Stimulated activated naive CD8-positive, alpha-beta T cell treated with anti-CD3 and anti-CD28 coated beads, Interleukin-15, amount 100 ng/mL, for 72 hours (primary cell): ENCODE measurements around the gene PASK.
"Not testable (repeated sequence)": the region's sequence is repeated elsewhere in the genome, so short reads cannot be mapped to it uniquely, and the experiment has no call there.

ENCODE experiments used
- ATAC-seq: fragments of 150-1000 bp; cut with Tn5 transposase; 2 replicates; pipeline ENCODE4 v1.10.0; 2021; ENCODE audit warnings: mild to moderate bottlenecking, moderate library complexity
- DNase-seq, 2 donors: peaks; one replicate each; pipeline ENCODE4 v3.0.0; 2021 to 2022
- H3K27ac Mint-ChIP-seq, 2 donors: one replicate each; pipeline ENCODE4 v1.8.0; 2022; ENCODE audit warnings: mild to moderate bottlenecking in 2 of 2, mixed read lengths in 2 of 2, moderate library complexity in 2 of 2
- H3K27me3 Mint-ChIP-seq: one replicate; pipeline ENCODE4 v1.8.0; 2022; ENCODE audit warnings: mixed read lengths
- H3K4me1 Mint-ChIP-seq: one replicate; pipeline ENCODE4 v1.8.0; 2022; ENCODE audit warnings: mild to moderate bottlenecking, mixed read lengths
- H3K4me3 Mint-ChIP-seq, 2 donors: one replicate each; pipeline ENCODE4 v1.8.0; 2022; ENCODE audit warnings: mild to moderate bottlenecking in 2 of 2, mixed read lengths in 2 of 2, moderate library complexity in 1 of 2
- H3K9me3 Mint-ChIP-seq, 2 donors: one replicate each; pipeline ENCODE4 v1.8.0; 2022; ENCODE audit warnings: mixed read lengths in 2 of 2

The PASK gene

GRCh38 chr2:241148891-241149674 is at the start of gene PASK:
PASK (minus strand) TSS chr2:241149472; CDS start chr2:241143032, 6,440 bp downstream.
- Mint-ChIP-seq H3K4me3 (peak within 1 kb of the TSS; percentile 85 to 96), H3K9me3 (no peaks in the 10 kb centered on the region), H3K27ac (peak within 1 kb of the TSS; percentile 92 to 93), H3K27me3 (no peaks in the 10 kb centered on the region), H3K4me1 (peaks cover 49% of the 10 kb centered on the region)
- peak; percentile 94 to 97 for DNase-seq
- peak; percentile 91 for ATAC-seq

GRCh38 chr2:241198381-241199279 is 49.4 kb upstream of the PASK start:
- Mint-ChIP-seq H3K4me3 (no peak overlapping the region), H3K27ac (no peak overlapping the region), H3K9me3 (no peaks in the 10 kb centered on the region), H3K27me3 (no peaks in the 10 kb centered on the region), H3K4me1 (peaks cover 5% of the 10 kb centered on the region)
- no peak for ATAC-seq
- no peak for DNase-seq

- Mint-ChIP-seq H3K9me3 (no peaks in the 10 kb centered on the region), H3K4me3 (no peak overlapping the region), H3K27me3 (no peaks in the 10 kb centered on the region), H3K4me1 (peaks cover 5% of the 10 kb centered on the region), H3K27ac (no peak overlapping the region)
- DNase-seq, result no peak
- ATAC-seq, result no peak
These were observed 48.7 kb upstream of the PASK start for GRCh38 chr2:241197947-241198346.

DNA sequence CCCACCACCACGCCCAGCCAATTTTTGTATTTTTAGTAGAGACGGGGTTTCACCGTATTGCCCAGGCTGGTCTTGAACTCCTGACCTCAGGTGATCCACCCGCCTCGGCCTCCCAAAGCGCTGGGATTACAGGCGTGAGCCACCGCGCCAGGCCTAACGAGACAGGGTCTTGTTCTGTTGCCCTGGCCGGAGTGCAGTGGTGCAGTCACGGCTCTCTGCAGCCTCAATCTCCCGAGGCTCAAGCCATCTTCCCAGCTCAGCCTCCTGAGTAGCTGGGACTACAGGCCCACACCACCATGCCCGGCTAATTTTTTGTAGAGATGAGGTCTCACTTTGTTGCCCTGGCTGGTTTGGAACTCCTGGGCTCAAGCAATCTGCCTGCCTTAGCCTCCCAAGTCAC is 48.0 kb upstream of the PASK start:
- not testable (repeated sequence) for H3K9me3 Mint-ChIP-seq, ATAC-seq, H3K4me3 Mint-ChIP-seq, H3K27ac Mint-ChIP-seq, DNase-seq, H3K4me1 Mint-ChIP-seq, H3K27me3 Mint-ChIP-seq

DNA sequence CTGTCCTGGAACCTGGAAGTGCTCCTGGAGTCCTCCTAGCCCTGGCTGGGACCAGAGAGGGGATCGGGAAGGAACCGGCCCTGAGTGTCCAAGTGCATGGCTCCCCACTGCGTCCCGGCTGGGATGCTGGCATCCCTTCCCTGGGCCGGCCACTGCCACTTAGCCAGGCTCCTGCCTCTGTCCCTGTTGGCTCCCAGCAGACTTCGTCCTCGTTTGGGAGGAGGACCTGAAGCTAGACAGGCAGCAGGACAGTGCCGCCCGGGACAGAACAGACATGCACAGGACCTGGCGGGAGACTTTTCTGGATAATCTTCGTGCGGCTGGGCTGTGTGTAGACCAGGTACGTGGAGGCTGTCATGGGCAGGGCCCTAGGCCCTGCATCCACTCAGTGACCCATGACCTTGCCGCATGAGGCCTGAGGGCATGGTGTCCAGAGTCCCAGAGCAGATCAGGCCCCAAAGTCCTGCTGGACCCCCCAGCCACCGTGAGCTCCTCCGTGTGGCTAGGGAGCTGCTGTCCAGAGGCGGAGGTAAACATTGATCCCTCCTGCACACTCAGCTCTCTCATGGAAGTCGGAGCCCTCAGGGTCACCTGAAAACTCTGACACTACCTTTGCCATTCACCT is 46.3 kb upstream of the PASK start:
- ATAC-seq (no peak), DNase-seq (no peak)
- H3K27me3 Mint-ChIP-seq, result no peaks in the 10 kb centered on the region
- no peaks in the 10 kb centered on the region for H3K9me3 Mint-ChIP-seq
- H3K4me3 Mint-ChIP-seq, result no peak overlapping the region
- H3K27ac Mint-ChIP-seq, result no peak overlapping the region
- no peaks in the 10 kb centered on the region for H3K4me1 Mint-ChIP-seq

DNA sequence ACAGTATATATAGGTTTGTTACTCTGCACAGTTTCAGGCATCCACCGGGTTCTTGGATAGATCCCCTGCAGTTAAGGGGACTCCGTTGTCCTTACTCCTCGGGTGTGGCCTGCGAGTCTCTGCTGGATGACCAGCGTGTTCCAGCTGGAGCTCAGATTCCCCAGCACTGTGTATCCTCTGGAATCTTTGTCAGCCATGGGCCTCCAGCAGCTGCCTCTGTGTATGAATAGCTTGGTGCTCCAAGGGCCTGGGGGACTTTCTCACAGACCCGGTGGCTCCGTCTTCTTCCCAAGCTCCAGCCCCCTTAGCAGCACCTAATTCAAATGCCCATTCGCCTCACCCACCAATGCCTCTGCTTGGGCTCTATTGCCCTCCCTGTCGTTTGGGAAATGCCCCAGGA is 45.5 kb upstream of the PASK start:
- no peak for ATAC-seq
- H3K9me3 Mint-ChIP-seq, result no peaks in the 10 kb centered on the region
- H3K4me1 Mint-ChIP-seq, result no peaks in the 10 kb centered on the region
- no peaks in the 10 kb centered on the region for H3K27me3 Mint-ChIP-seq
- H3K27ac Mint-ChIP-seq, result no peak overlapping the region
- H3K4me3 Mint-ChIP-seq, result no peak overlapping the region
- no peak for DNase-seq

- H3K9me3 Mint-ChIP-seq, result no peaks in the 10 kb centered on the region
- ATAC-seq, result no peak
These were observed 44.0 kb upstream of the PASK start for GRCh38 chr2:241193271-241193670.

DNA sequence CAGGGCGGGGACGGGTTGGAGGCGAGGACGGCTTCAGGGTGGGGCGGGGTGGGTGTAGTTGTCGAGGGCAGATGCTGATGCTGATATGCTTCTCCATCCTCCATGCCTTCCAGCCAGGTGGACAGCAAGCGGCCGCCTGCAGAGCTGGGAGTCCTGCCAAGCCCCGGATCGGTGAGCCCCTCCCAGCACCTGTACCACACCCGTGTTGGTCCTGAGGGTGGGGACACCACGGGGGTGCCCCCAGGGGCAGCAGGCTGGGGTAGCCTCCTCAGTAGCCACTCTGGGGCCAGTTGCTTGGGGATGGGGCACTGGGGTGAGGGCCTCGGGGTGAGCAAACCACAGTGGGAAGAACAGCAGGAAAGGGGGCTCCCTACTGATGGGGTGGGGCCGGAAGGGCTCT is 41.8 kb upstream of the PASK start:
- no peak for ATAC-seq
- no peak overlapping the region for H3K27ac Mint-ChIP-seq
- no peaks in the 10 kb centered on the region for H3K9me3 Mint-ChIP-seq
- no peaks in the 10 kb centered on the region for H3K27me3 Mint-ChIP-seq
- DNase-seq, result no peak
- H3K4me1 Mint-ChIP-seq, result no peaks in the 10 kb centered on the region
- no peak overlapping the region for H3K4me3 Mint-ChIP-seq

More at GRCh38 chr2:241193271-241193670, 44.0 kb upstream of the PASK start:
- Mint-ChIP-seq H3K4me3 (no peak overlapping the region), H3K27ac (no peak overlapping the region), H3K27me3 (no peaks in the 10 kb centered on the region), H3K4me1 (no peaks in the 10 kb centered on the region)
- no peak for DNase-seq

DNA sequence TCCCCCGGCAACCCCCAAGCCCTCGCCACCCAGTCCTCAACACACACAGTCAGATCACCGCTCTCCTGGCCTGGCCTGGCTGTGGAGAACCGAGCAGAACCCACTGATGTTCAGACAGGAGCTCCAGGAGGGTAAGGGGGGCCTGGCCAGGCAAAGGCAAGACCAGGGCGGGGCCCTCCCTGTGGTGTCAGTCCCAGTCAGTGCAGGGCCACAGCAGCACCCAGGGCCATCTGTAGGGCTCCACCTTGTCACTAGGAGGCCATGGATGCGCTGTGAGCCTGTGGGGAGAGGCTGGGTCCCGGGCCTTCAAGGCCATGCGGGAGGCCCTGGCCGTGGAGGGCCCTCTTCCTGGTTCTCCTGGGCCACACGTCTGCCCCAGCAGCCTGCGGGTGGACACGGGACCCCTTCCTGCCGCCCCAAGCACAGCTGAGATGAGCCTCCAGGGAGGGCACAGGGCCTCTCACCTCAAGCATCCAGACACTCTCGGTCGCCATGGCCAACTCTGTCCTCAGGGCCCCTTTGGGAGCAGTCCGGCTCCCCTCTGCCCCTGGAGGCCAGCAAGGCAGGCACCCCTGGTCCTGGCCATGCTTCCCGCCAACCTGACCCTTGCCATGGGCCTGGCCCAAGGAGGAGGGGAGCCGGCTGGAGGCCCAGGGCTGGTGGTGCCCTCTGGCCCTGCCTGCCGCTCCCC is 41.2 kb upstream of the PASK start:
- Mint-ChIP-seq H3K4me3 (no peak overlapping the region), H3K27ac (peak overlapping the region in 1 of 2 donors; percentile 49), H3K9me3 (no peaks in the 10 kb centered on the region), H3K27me3 (no peaks in the 10 kb centered on the region), H3K4me1 (no peaks in the 10 kb centered on the region)
- DNase-seq, result no peak
- peak; percentile 42 for ATAC-seq

DNA sequence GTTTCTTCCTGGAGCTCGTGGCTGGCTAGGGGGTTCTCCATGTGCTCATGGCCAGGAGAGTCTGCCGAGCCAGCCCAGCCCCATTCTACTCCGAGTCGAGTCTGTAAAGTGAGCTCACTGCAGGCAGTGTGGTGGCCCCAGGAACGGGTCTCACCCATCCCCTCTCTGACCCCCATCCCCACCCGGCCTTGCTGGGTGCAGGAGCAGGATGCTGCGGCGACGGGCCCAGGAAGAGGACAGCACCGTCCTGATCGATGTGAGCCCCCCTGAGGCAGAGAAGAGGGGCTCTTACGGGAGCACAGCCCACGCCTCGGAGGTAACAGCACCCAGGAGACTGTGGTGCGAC is 40.6 kb upstream of the PASK start:
- Mint-ChIP-seq H3K9me3 (no peaks in the 10 kb centered on the region), H3K4me1 (no peaks in the 10 kb centered on the region), H3K27me3 (no peaks in the 10 kb centered on the region), H3K27ac (no peak overlapping the region), H3K4me3 (no peak overlapping the region)
- DNase-seq (no peak), ATAC-seq (peak; percentile 5)

DNA sequence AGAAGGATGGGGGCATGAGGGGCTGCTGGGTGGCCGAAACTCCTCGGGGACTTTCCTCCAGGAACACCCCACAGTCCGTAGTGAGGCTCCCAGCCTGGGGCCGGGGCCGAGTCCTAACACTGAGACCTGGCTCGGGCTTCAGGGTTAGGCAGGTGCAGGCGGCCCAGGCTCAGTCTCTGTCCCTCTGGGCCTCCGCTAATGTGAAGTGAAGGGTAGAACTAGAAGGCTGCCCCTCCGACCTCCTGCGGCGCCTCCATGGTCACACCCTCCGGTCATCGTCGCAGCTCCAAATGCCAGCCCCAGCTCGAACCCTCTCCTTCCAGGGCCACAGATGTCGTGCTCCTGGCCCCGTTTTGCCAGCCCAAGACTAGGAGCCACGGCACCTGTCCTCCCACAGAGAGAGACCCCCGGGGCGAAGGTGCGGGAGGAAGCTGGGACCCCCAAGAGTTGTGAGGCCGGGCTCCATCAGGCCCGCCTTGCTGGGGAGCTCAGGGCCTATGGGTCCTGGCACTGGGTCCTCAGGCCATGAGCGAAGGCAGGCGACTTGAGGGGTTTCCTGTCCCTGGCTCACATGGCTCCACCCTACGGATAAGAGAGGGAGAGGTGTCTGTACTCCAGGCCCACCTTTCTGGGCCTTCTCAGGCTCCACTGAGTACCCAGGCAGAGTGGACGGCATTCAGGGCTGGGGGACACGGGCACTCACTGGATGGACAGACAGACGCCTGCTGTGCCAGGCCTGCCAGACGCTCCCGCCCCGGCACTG is 40.0 kb upstream of the PASK start:
- no peaks in the 10 kb centered on the region for H3K9me3 Mint-ChIP-seq
- H3K4me1 Mint-ChIP-seq, result no peaks in the 10 kb centered on the region
- H3K4me3 Mint-ChIP-seq, result no peak overlapping the region
- no peak overlapping the region for H3K27ac Mint-ChIP-seq
- H3K27me3 Mint-ChIP-seq, result no peaks in the 10 kb centered on the region
- DNase-seq (no peak), ATAC-seq (peak; percentile 24)

DNA sequence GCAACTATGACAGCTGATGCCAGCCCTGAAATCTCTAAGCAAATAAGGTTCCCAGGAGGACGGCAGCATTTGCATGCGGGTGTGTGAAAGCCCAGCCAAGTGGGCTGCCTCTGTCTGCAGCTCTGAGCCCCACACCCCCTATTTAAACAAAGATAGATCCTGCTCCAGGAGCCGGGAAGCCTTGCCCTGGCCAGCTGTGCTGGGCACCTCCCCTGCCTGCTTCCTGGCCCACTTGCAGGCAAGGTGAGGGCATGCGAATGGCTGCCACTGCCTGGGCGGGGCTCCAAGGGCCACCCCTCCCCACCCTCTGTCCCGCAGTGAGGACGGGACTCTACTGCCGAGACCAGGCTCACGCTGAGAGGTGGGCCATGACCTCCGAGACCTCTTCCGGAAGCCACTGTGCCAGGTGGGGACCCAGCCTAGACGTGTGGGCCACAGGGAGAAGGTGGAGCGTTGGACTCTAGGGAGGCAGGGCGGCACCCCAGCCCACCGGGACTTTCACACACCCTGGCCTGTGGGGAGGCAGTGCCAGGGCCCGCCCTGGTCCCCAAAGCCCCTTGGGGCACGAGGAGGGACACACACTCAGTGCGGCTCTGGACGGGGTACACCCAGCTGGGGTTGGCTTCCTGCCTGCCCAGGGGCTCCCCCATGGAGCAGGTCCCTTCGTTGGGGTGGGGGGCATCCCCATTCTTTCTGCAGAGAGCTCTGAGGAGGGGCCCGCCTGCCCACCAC is 39.3 kb upstream of the PASK start, which contains the start of gene ANO7:
TSS of gene ANO7 (plus strand) at position 317 of the 732 bp plus-strand sequence. CDS start 1,387 bp downstream, outside the sequence.
- Mint-ChIP-seq H3K4me3 (no peak within 1 kb of the TSS), H3K27me3 (no peaks in the 10 kb centered on the region), H3K4me1 (no peaks in the 10 kb centered on the region), H3K9me3 (no peaks in the 10 kb centered on the region), H3K27ac (no peak within 1 kb of the TSS)
- ATAC-seq (peak; percentile 51), DNase-seq (no peak)

DNA sequence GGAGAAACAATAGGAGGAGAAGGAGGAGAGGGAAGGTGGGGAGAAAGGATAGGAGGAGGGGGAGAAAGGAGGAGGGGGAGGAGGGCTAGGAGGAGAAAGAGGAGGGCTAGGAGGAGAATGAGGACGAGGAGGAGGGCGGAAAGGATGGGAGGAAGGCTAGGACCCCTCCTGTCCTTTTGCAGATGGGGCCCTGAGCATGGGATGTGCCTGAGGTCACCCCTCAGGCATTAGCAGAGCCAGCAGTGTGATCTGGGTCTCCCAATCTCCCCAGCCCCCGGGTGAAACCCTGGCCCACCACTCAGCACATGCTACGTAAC is 38.6 kb upstream of the PASK start:
- H3K9me3 Mint-ChIP-seq, result no peaks in the 10 kb centered on the region

DNA sequence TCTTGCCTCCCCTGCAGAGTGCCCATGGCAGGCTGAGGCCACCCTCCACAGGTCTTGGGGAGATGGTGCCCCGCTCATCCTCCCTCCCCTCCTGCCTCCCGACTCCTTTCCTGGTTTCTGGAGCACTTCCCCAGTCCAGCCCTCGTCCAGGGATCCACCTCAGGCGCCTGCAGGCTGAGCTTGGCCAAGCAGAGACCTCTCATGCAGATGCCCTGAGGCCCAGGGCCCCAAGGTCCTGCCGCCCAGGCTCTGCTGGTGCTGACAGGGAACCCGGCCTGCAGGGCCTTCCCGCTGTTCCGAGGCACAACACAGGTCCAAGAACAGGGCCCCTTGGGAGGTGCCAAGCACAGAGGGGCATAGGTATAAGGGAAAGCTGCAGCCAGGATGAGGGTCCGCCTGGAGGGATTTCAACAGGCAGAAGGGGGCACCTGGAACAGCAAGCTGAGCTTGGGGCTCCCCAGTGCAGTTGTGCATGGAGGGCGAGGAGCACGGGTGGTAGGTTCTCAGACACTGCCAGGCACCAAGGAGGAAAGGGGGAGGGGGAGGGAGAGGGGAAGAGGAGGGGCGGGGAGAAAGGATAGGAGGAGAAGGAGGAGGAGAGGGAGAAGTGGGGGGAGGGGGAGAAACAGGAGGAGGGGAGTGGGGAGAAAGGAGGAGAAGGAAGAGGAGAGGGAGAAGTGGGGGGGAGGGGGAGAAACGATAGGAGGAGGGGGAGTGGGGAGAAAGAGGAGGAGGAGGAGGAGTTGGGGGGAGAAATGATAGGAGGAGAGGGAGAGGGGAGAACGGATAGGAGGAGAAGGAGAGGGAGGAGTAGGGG is 38.0 kb upstream of the PASK start:
- ATAC-seq (no peak), DNase-seq (no peak)
- Mint-ChIP-seq H3K4me1 (no peaks in the 10 kb centered on the region), H3K27ac (no peak overlapping the region), H3K27me3 (no peaks in the 10 kb centered on the region), H3K9me3 (no peaks in the 10 kb centered on the region), H3K4me3 (no peak overlapping the region)

More for the DNA sequence above, 38.6 kb upstream of the PASK start:
- ATAC-seq (no peak), DNase-seq (no peak)
- Mint-ChIP-seq H3K4me1 (no peaks in the 10 kb centered on the region), H3K27ac (no peak overlapping the region), H3K4me3 (no peak overlapping the region), H3K27me3 (no peaks in the 10 kb centered on the region)
